HG03565 (cell line): ENCODE measurements around the gene CD300LB.

Experiments
- ATAC-seq: cut with Tn5 transposase; IDR thresholded peaks from one replicate; pipeline ENCODE4 v1.9.1; 2021; ENCODE audit warnings: mild to moderate bottlenecking, moderate library complexity; ENCODE audit not compliant: unreplicated experiment

CD300LB gene

DNA sequence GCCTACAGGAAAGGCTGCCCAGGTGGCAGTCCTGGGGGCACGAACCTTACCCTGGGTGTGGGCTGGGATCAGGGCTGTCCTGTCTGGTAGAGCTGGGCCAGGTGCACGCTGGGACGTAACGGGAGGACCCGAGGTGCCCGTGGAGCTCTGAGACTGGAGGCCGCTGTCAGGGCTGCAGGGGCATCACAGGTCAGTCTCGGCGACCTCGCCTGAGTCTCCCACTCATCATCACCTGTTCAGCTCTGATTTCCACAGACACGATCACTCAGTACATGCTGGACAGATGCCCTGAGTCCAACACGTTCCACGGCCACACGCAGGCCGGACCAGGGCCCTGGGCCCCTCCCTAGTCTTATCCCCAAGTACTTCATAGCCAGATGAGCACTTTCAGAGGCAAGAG is 19.3 kb upstream of the CD300LB start:
- no peak for ATAC-seq

DNA sequence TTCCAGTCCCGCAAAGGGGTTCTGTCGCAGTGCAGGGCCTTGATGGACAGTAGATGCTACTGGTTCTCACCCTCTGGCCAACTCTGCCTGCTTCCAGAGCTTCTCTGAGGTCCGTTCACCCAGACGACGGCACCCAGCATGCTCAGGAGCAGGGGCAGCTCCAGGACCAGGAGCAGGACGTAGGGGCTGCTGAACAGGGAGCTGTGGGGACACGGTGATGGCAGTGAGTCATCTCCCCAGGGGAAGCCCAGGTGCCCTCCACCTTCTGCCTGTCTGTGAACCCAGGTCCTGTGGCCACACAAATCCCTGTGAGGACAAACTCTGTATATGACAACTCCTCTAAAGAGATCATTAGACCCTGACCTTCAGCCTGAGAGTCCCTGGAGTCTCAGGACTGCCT is 18.1 kb upstream of the CD300LB start:
- ATAC-seq = no peak

DNA sequence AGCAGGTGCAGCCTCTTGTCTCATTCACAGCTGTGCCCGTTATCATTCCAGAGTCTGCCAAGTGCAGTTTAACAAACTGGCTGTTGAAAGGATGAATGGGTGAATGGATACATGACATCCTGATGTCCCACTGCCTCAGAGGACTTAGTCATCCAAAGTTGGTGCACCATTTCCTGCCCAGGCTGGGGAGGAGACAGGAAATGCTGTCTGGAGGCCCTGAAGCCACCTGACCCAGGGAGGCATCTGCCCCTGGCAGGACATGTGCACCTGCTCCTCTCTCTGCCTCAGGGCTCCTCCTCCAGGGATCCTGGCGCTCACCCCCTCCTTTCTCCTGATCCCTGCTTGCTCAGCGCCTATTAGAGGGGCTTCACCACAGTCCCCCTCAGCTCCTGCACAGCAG is 16.5 kb upstream of the CD300LB start:
- no peak for ATAC-seq

DNA sequence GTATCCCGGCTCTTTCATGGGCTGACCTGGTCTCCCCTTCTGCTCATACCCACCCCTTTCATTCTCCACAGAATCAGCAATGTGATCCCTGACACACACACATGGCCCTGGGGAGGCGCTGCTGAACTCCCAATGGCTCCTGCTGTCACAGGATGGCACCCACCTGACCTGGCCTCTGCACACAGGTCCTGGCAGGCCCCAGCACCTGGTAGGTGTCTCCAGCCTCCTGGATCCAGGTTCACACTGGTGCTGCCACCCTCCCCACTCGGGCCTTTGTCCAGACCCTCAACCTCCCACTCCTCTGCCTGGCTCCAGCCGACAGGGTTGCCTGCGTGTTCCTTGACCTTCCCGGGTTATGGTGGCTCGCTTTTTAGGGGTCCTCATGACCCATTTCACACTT is 16.0 kb upstream of the CD300LB start:
- no peak for ATAC-seq

DNA sequence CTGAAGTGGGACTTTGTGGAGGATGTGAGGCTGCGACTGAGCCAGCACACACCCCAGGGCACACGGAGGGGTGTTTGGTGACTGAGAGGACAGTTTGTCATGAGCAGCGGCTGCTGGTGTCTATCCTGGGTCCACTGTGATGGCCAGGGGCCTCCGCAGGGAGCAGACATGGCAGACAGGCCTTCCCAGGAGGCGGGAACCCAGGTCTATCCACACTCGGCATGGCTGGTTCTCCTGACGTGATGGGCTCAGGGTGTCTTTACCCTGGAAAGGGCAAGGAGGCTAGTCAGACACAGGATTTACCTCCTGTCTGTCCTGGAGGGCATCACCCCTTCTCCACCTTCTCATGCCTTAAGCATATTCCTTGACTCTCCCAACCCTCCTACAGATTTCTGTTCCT is 15.3 kb upstream of the CD300LB start:
- ATAC-seq = no peak

DNA sequence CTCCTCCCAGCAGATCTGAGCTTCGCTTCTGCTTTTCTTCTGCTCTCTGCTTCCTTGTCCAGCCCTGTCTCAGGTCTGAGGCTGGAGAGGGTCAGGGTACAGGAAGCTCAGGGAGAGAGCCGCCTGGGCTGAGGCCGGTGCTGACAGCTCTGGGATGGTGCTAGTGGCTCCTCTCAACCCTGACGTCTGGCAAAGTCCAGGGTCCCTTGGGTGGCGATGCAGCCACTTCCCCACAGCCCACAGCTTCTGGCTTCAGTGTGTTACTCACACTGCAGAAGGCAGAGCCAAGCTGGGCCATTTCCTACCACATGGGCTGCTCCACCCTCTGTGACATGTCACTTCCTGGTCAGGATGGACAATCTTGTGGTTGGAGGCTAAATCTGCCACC is 14.6 kb upstream of the CD300LB start, which contains the start of gene CD300C:
Gene CD300C, minus strand, starts transcription at position 273 of the 388 bp plus-strand sequence. CDS start 333 bp downstream, outside the sequence.
- no peak for ATAC-seq

DNA sequence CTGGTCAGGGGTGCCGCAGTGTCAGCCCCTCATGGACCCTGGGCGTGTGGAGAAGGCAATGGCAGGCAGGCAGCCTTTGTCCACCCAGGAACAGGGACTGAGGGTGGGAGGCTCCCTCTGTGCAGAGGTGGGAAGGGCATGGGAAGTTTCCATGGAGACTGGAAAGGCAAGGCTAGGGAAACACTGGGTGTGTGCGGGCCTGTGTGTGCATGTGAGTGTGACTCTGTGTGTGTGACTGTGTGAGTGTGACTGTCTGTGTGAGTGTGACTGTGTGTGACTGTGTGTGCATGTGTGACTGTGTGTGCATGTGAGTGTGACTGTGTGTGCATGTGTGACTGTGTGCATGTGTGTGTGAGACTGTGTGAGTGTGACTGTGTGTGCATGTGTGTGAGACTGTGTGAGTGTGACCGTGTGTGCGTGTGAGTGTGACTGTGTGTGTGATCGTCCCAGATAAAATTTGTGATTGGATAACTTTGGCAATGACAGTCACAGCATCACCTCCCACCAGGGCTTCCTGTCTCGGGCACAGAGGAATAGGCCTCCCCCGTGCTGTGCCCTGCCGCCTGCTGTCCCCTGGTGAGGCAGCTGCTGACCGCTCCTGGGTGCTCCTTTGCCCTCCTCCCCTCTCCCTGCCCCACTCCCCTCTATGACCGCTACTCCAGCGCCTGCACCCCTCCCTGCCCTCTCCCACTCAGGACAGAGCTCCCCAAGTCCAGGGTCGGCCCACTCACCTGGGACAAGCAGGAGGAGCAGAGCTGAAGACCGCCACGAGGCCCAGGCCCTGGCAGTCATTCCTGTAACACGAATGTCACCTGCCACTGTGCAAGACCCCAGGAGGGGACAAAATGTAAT is 13.9 kb upstream of the CD300LB start:
- ATAC-seq = no peak

DNA sequence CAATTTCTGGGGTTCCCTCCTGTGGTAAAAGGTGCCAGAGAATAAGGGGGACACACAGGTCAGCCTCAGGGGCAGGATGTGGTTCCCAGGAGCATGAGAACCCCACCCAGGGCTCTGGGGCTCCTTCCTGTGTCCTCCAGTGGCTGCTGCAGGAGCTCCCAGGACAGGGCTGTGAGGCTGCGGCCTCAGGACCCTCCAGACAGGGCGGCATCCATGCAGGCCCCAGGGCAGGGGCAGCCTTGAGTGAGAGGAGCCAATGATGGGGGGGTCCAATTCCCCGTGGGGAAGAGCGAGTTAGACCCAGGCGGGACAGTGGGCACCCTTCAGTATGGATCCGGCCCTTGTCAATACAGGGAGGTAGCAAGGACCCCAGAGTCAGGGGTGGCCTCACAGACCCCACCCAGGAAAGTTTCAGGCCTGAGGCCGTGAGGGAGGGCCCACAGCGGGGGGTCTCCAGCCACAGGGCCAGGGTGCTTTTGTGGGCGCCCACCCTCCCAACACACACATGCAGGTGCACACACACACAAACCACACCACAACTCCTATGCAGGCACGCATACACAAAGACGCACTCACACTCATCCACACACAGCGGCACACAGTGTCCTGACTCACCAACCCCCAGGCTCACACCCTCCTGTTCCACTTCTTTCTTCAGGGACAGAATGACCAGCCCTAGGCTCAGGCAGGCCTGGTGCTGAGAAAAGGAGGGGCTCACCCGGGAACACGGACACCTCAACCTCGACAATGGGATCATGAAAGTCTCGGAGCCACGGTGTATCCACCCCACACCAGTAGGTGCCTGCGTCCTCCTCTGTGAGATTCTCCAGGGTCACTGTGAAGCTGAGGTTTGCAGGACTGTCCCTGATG is 12.9 kb upstream of the CD300LB start:
- no peak for ATAC-seq

DNA sequence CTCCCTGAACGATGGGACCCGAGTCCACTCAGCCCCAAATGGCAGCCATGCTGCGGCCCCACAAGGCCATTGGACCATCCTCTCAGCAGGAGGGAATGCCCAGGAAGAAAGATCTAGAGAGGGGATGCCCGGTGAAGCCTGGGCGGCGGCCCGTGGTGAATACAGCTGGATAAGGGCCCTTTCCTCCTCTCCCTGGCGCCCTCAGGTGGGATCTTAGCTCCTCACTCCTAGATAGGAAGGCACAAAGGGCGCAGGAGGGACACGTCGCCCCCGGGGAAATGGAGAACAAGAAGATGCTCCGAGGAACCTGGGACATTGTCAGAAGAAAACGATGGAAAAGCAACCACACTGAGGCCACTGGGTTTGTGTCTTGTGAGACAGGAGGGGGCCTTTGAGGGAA is 12.1 kb upstream of the CD300LB start:
- no peak for ATAC-seq

DNA sequence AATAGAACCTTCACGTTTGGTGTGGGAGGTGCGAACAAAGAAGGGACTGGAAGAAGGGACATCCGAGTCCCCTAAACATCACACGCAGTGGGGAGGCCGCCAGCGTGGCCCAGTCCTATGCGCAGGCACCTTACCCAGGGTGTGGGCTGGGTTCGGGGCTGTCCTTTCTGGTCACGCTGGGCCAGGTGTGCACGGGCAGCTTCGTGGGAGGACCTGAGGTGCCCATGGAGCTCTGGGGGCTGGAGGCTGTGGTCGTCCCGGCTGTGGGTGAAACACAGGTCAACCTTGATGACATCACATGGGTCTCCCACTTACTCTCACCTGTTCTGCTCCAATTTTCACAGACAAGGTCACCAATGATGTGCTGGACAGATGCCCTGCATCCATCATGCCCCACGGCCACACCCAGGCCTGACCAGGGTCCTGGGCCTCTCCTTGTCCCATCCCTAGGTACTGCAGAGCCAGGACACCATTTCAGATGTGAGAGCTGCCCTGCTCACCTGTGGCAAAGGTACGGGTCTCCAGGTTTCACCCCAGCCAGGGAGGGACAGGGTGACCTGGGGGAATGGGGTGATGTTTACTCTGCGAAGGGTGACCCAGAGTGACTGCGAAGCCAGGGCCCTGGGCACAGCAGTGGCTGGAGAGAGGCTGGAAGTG is 11.6 kb upstream of the CD300LB start:
- ATAC-seq = no peak

DNA sequence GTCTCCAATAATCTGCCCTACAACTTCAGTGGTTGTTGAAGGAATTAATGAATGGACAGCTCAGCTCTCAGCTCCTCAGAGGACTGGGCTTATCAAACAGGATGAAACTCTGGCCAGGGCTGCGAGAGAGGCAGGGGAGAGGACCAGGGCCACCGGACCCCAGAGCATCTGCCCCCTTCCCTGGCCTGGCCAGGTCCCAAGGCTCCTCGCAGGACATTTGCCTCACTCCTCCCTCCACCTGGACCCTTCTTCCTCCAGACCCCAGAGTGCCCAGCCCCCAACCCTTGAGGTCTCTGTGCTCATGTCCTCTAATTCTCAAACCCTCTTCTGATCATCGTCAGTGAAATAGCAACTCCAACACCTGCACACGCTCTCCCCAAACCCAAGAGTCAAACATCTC is 10.9 kb upstream of the CD300LB start:
- ATAC-seq = no peak

DNA sequence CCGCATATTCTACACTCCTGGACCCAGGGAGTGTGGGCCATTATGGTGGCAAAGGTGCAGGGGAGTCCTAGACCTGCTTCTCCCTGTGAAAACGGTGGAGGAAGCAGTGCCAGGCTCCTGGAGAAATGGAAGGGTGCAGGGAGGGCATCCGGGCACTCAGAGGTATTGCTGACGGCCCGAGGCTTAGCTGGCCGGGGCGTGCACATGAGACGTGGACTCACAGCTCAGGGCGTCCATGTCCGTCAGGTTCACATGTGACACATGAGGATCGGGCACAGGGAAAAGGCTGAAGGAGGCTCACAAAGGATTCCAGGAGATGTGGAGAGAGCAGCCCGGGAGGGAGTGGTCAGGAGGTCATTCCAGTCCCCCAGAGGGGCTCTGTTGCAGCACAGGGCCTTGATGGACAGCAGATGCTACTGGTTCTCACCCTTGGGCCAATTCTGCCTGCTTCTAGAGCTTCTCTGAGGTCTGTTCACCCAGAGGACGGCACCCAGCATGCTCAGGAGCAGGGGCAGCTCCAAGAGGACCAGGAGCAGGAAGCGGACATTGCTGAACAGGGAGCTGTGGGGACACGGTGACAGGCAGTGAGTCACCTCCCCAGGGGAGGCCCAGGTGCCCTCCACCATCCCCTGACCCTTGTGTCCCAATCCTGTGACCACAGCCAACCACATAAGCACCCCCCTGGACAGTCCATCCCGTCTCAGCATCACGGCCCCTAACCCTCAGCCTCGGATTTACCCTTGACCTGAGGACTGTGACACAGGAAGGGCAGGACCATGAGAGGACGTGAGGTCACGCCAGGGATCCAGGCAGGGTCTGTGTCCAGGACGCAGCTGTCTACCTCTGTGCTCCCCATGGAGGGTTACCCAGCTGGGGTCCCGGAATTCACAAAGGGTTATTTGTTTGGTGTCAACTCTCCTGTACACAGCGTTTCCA is 10.2 kb upstream of the CD300LB start:
- ATAC-seq = no peak

DNA sequence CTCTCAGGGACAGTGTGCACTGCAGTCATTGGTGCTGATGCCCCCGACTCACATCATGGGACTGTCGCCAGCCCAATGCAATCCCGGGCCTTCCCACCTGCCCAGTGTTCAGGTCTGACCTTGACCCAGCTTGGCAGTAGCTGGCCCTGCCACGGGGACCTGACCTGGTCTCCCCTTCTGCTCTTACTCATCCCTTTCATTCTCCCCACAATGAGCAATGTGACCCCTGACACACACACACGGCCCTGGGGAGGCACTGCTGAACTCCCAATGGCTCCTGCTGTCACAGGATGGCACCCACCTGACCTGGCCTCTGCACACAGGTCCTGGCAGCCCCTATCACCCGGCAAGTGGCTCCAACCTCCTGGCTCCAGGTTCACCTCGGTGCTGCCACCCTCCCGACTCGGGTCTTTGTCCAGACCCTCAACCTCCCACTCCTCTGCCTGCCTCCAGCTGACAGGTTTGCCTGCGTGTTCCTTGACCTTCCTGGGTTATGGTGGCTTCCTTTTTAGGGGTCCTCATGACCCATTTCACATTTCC is 8.1 kb upstream of the CD300LB start:
- ATAC-seq = no peak

DNA sequence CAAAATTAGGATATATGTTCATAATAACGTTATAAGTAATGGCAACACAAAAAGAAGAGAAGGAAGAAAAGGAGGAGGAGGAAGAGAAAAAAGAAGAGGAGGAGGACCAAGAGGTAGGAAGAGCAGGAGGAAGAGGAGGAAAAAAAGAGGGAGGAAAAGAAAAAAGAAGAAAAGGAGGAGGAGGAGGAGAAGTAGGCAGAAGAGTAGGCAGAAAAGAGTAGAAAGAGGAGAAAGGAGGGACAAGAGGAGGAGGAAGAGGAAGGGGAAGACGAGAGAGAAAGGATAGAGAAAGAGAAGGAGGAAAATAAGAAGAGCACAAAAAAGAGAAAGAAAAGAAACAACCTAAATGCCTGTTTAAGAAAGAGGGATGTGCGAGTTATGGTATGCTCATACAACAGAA is 5.6 kb upstream of the CD300LB start:
- ATAC-seq = no peak

DNA sequence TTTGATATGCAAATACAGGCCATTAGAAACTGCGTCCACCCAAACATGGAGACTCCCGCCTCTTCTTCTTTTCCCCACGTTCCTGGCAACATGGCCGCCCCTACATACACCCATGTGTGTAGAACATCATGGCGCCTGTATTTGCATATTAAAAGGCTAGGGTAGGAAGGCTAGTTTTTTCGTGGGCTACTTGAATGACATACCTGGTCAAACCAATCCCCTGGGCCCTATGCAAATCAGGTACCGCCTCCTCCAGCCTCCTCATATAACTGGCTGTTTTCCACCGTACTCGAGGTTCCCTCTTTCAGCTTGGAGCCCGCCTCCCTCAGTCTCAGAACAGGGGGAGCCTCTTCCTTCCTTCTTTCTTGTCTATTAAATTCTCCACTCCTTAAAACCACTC is 840 bp upstream of the CD300LB start:
- no peak for ATAC-seq

DNA sequence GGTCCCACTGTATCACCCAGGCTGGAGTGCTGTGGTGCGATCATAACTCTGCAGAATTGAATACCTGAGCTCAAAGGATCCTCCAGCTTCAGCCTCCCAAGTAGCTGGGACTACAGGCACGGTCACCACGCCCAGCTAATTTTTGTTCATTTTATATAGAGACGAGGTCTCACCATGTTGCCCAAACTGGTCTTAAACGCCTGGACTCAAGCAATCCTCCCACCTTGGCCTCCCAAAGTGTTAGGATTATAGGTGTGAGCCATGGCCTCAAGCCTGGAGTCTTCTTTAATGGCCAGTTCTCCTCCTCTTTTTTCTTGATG is 484 bp downstream of the CD300LB start:
- ATAC-seq = no peak

DNA sequence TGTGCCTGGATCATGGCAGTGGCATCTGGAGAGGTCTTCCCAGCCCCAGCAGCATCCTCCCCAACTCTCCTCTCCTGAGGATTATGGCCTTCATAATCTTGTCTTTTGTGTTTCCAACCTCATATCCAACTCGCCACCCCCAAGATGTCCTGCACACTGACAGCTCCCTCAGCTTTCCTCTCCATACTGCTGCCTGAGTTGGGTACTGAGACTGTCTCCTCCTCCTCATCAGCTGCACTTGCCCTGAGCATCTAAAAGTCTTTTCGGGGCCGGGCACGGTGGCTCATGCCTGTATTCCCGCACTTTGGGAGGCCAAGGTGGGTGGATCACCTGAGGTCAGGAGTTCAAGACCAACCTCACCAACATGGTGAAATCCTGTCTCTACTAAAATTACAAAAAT is 2.0 kb downstream of the CD300LB start:
- no peak for ATAC-seq

DNA sequence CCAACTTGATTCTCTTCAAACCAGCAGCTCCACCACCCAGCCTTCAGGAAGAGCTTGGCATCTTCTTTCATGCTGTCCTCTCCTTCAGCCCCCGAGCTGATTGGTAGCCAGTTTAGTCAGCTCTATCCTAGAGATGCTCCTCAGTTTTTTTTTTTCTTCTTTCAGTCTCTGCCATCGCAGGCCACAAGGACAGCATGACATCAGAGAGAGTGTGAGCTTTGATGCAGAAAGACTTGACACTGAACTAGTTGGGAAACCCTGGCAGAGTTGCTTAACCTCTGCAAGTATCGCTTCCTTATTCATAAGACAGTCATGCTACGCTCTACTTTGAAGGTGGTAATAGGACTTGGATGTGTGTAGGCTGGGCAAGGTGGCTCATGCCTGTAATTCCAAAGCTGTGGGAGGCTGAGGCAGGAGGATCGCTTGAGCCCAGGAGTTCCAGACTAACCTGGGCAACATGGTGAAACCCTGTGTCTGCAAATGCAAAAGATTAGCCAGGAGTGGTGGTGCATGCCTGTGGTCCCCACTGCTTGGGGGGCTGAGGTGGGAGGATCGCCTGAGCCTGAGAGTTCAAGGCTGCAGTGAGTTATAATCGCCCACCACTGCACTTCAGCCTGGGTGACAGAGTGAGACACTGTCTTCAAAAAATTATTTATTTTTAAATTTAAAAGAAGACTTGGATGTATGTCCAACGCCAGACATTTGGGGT is 2.6 kb downstream of the CD300LB start:
- peak; percentile 82 for ATAC-seq

DNA sequence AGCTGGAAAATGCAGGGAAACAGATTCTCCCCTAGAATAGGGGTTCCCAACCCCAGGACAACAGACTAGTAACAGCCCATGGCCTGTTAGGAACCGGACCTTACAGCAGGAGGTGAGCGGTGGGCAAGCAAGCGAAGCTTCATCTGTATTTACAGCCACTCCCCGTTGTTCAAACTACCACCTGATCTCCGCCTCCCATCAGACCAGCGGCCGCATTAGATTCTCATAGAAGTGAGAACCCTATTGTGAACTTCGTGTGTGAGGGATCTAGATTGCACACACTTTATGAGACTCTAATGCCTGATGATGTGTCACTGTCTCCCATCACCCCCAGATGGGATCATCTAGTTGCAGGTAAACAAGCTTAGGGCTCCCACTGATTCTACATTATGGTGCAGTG is 3.5 kb downstream of the CD300LB start:
- no peak for ATAC-seq

DNA sequence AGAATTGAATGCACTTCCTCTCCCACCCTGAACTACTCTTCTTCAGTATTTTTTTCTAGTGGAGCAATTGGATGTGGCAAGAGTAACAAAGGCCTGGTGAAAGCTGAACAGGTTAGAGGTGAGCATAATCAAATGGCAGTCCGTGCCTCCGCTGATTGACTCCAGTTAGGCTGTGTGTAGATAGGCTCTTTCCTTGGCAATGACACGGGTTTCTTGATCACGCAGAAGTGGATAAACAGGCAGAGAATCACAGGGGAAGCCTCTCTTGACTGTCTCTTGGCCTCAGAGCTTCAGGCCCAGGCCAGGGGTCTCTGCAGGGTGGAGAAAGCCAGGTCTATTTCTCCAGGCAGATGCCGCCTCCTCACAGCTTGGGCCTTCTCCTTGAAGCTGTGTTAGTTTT is 4.2 kb downstream of the CD300LB start:
- ATAC-seq = no peak
